Loucy (cell line): ENCODE results near the gene KDELR1.

Experiments used
- H2AFZ ChIP-seq: fragments of 200-600 bp; sonication (generic); 2 replicates; pipeline ENCODE4 v1.6.0; 2016; ENCODE audit warnings: antibody characterized with exemption, mild to moderate bottlenecking, low read length, moderate library complexity
- H3F3A ChIP-seq: fragments of 200-600 bp; 2 replicates; pipeline ENCODE4 v1.6.0; 2016; ENCODE audit warnings: antibody characterized with exemption, low read depth, mild to moderate bottlenecking
- H3K27me3 ChIP-seq: fragments of 200-600 bp; sonication (generic); 2 replicates; pipeline ENCODE4 v1.6.1; 2014; ENCODE audit warnings: low read length, mild to moderate bottlenecking; ENCODE audit not compliant: insufficient read depth, poor library complexity, severe bottlenecking
- H3K36me3 ChIP-seq: fragments of 200-600 bp; sonication (generic); 2 replicates; pipeline ENCODE4 v1.6.1; 2016; ENCODE audit warnings: low read length; ENCODE audit not compliant: insufficient read depth
- H3K4me1 ChIP-seq: fragments of 200-600 bp; sonication (generic); 2 replicates; pipeline ENCODE4 v1.5.1; 2014; ENCODE audit warnings: low read length, mild to moderate bottlenecking; ENCODE audit not compliant: insufficient read depth, poor library complexity, severe bottlenecking
- H3K4me2 ChIP-seq: fragments of 200-600 bp; sonication (generic); 2 replicates; pipeline ENCODE4 v1.6.0; 2014; ENCODE audit warnings: antibody characterized with exemption, low read length, low read depth, mild to moderate bottlenecking; ENCODE audit not compliant: poor library complexity, severe bottlenecking
- H3K4me3 ChIP-seq: fragments of 200-600 bp; sonication (generic); 2 replicates; pipeline ENCODE4 v1.5.1; 2014; ENCODE audit warnings: low read length, mild to moderate bottlenecking, mixed read lengths; ENCODE audit not compliant: poor library complexity, severe bottlenecking
- H3K79me2 ChIP-seq: fragments of 200-600 bp; sonication (generic); 2 replicates; pipeline ENCODE4 v1.6.1; 2014; ENCODE audit warnings: low read length; ENCODE audit not compliant: insufficient read depth
- H3K9ac ChIP-seq: fragments of 200-600 bp; sonication (generic); 2 replicates; pipeline ENCODE4 v1.6.0; 2014; ENCODE audit warnings: mild to moderate bottlenecking, low read depth, low read length, moderate library complexity; ENCODE audit not compliant: poor library complexity, severe bottlenecking
- H3K9me2 ChIP-seq: fragments of 200-600 bp; sonication (generic); replicated peaks from 2 replicates; pipeline ENCODE4 v1.6.1; 2016; ENCODE audit warnings: low read depth, low read length, mixed read lengths
- H3K9me3 ChIP-seq: fragments of 200-600 bp; sonication (generic); 2 replicates; pipeline ENCODE4 v1.6.1; 2014; ENCODE audit warnings: mild to moderate bottlenecking, antibody characterized with exemption, low read length, low read depth; ENCODE audit not compliant: insufficient read depth
- H4K20me1 ChIP-seq: fragments of 200-600 bp; sonication (generic); 2 replicates; pipeline ENCODE4 v1.6.0; 2014; ENCODE audit warnings: antibody characterized with exemption, low read length, mild to moderate bottlenecking; ENCODE audit not compliant: insufficient read depth, poor library complexity, severe bottlenecking
- EZH2phosphoT487 ChIP-seq: fragments of 200-600 bp; IDR thresholded peaks from 2 replicates; pipeline ENCODE4 v1.6.1; 2018; ENCODE audit warnings: antibody characterized with exemption, mild to moderate bottlenecking, moderate library complexity, borderline replicate concordance
- TF ChIP-seq, protein P1 (sequence below): fragments of 200-600 bp; sonication (generic); conservative IDR thresholded peaks from 2 replicates; pipeline ENCODE4 v1.5.1; 2014; ENCODE audit warnings: mild to moderate bottlenecking, antibody characterized with exemption, low read length

Gene KDELR1

GRCh38 chr19:48363810-48364597 is 27.3 kb downstream of the KDELR1 start, which contains the start of the genes SYNGR4 and TMEM143:
Gene SYNGR4, plus strand, starts transcription at chr19:48364367. Its CDS starts 1,476 bp downstream, at chr19:48365843.
Gene TMEM143, minus strand, starts transcription at chr19:48363940. Its CDS starts 20 bp downstream, at chr19:48363920.
- Histone ChIP-seq H3K9ac (peak within 1 kb of the TSS; percentile 99), H3K9me3 (no peaks in the 10 kb centered on the region), H3K27me3 (no peaks in the 10 kb centered on the region), H3K9me2 (no peaks in the 10 kb centered on the region), H3K4me3 (peak within 1 kb of the TSS; percentile 90), H4K20me1 (no peaks in the 10 kb centered on the region), H3K4me1 (peaks cover 13% of the 10 kb centered on the region), H3K79me2 (peaks cover 4% of the 10 kb centered on the region; the same call in 1 of the 2 replicates), H2AFZ (peak within 1 kb of the TSS; percentile 77), H3K4me2 (peak within 1 kb of the TSS; percentile 93), H3K36me3 (no peaks in the 10 kb centered on the region), H3F3A (no peaks in the 10 kb centered on the region)
- TF ChIP-seq, protein P1, sequence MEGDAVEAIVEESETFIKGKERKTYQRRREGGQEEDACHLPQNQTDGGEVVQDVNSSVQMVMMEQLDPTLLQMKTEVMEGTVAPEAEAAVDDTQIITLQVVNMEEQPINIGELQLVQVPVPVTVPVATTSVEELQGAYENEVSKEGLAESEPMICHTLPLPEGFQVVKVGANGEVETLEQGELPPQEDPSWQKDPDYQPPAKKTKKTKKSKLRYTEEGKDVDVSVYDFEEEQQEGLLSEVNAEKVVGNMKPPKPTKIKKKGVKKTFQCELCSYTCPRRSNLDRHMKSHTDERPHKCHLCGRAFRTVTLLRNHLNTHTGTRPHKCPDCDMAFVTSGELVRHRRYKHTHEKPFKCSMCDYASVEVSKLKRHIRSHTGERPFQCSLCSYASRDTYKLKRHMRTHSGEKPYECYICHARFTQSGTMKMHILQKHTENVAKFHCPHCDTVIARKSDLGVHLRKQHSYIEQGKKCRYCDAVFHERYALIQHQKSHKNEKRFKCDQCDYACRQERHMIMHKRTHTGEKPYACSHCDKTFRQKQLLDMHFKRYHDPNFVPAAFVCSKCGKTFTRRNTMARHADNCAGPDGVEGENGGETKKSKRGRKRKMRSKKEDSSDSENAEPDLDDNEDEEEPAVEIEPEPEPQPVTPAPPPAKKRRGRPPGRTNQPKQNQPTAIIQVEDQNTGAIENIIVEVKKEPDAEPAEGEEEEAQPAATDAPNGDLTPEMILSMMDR: no peak
- no peak for TF ChIP-seq EZH2phosphoT487

GRCh38 chr19:48363500-48363809 is 27.9 kb downstream of the KDELR1 start:
- Histone ChIP-seq H3F3A (no peaks in the 10 kb centered on the region), H3K4me1 (peaks cover 13% of the 10 kb centered on the region), H3K4me3 (peak overlapping the region; percentile 90), H2AFZ (peak overlapping the region; percentile 77), H3K36me3 (no peaks in the 10 kb centered on the region), H3K79me2 (peaks cover 4% of the 10 kb centered on the region; the same call in 1 of the 2 replicates), H4K20me1 (no peaks in the 10 kb centered on the region), H3K9ac (peak overlapping the region; percentile 99), H3K9me2 (no peaks in the 10 kb centered on the region), H3K27me3 (no peaks in the 10 kb centered on the region), H3K4me2 (peak overlapping the region; percentile 93), H3K9me3 (no peaks in the 10 kb centered on the region)
- TF ChIP-seq EZH2phosphoT487: no peak
- TF ChIP-seq, protein P1: no peak

- no peaks in the 10 kb centered on the region for H3F3A ChIP-seq
- H3K9me2 ChIP-seq: no peaks in the 10 kb centered on the region
- TF ChIP-seq, protein P1: no peak
- TF ChIP-seq EZH2phosphoT487: no peak
- no peaks in the 10 kb centered on the region for H3K9me3 ChIP-seq
- no peaks in the 10 kb centered on the region for H3K27me3 ChIP-seq
- no peaks in the 10 kb centered on the region for H4K20me1 ChIP-seq
- peak overlapping the region; percentile 90 for H3K4me3 ChIP-seq
- H2AFZ ChIP-seq: peak overlapping the region; percentile 77
- H3K4me2 ChIP-seq: peak overlapping the region; percentile 93
- H3K4me1 ChIP-seq: peaks cover 13% of the 10 kb centered on the region
- H3K79me2 ChIP-seq: peaks cover 4% of the 10 kb centered on the region; the same call in 1 of the 2 replicates
- H3K36me3 ChIP-seq: no peaks in the 10 kb centered on the region
- peak overlapping the region; percentile 99 for H3K9ac ChIP-seq
These were observed 28.4 kb downstream of the KDELR1 start for GRCh38 chr19:48362716-48363499.
